ENCODE measurements around the gene TSPEAR.
"Not testable (repeated sequence)": the region's sequence is repeated elsewhere in the genome, so short reads cannot be mapped to it uniquely, and the experiment has no call there.

Gene TSPEAR

DNA sequence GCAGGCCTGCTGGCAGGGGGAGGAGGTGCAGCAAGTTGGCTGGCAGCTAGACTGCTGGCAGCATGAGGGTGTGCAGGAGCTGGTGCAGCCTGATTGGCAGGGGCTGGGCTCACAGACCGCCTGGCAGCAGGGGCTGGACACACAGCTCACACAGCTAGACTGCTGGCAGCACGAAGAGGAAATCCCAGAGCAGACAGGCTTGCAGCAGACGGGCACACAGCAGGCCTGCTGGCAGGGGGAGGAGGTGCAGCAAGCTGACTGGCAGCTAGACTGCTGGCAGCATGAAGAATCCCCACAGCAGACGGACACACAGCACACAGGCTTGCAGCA is 119.6 kb downstream of the TSPEAR start:
- not testable (repeated sequence) for H3K9me3 Mint-ChIP-seq; H3K27me3 Mint-ChIP-seq; H3K27ac Mint-ChIP-seq; H3K4me1 Mint-ChIP-seq (ENCODE audit: low read depth); H3K4me3 Mint-ChIP-seq; H3K36me3 Mint-ChIP-seq (ENCODE audit: low read depth)

- H3K9me3 Mint-ChIP-seq; H3K27ac Mint-ChIP-seq; H3K4me3 Mint-ChIP-seq; H3K4me1 Mint-ChIP-seq (ENCODE audit: low read depth); H3K36me3 Mint-ChIP-seq (ENCODE audit: low read depth): not testable (repeated sequence)
- peaks cover 13% of the 10 kb centered on the region for H3K27me3 Mint-ChIP-seq
Observed at GRCh38 chr21:44590897-44591800, 120.2 kb downstream of the TSPEAR start.

DNA sequence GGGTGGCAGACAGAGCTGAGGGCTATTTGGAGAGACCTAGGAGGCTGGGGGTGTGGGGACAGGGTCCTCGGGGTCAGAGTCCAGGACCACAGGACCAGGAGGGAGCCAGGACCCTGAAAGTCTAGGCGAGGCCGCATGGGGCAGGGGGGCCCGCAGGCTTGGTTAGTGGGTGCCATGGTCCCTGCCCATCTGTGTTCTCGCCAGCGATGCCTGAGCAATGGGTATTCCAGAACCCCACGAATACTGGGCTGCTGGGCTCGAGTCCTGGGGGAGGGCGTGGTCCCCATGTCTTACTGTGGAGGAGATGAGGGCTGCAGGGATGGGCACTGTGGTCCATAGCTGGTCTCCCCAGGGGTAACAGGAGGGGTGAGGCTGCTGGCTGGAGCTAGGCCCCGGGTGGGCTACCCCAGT is 121.1 kb downstream of the TSPEAR start:
- Mint-ChIP-seq H3K9me3 (no peaks in the 10 kb centered on the region), H3K36me3 (ENCODE audit: low read depth) (no peaks in the 10 kb centered on the region), H3K27me3 (peaks cover 20% of the 10 kb centered on the region), H3K27ac (no peak overlapping the region), H3K4me3 (no peak overlapping the region), H3K4me1 (ENCODE audit: low read depth) (no peaks in the 10 kb centered on the region)

- H3K27me3 Mint-ChIP-seq = peaks cover 23% of the 10 kb centered on the region
- no peaks in the 10 kb centered on the region for H3K4me1 Mint-ChIP-seq (ENCODE audit: low read depth)
- H3K36me3 Mint-ChIP-seq (ENCODE audit: low read depth) = no peaks in the 10 kb centered on the region
- no peaks in the 10 kb centered on the region for H3K9me3 Mint-ChIP-seq
- H3K27ac Mint-ChIP-seq = no peak overlapping the region
- no peak overlapping the region for H3K4me3 Mint-ChIP-seq
Observed at GRCh38 chr21:44589586-44590305, 121.6 kb downstream of the TSPEAR start.

GRCh38 chr21:44589094-44589493 is 122.3 kb downstream of the TSPEAR start:
- peaks cover 23% of the 10 kb centered on the region for H3K27me3 Mint-ChIP-seq
- H3K9me3 Mint-ChIP-seq = no peaks in the 10 kb centered on the region
- no peaks in the 10 kb centered on the region for H3K4me1 Mint-ChIP-seq (ENCODE audit: low read depth)
- H3K27ac Mint-ChIP-seq = no peak overlapping the region
- H3K4me3 Mint-ChIP-seq = no peak overlapping the region
- no peaks in the 10 kb centered on the region for H3K36me3 Mint-ChIP-seq (ENCODE audit: low read depth)

DNA sequence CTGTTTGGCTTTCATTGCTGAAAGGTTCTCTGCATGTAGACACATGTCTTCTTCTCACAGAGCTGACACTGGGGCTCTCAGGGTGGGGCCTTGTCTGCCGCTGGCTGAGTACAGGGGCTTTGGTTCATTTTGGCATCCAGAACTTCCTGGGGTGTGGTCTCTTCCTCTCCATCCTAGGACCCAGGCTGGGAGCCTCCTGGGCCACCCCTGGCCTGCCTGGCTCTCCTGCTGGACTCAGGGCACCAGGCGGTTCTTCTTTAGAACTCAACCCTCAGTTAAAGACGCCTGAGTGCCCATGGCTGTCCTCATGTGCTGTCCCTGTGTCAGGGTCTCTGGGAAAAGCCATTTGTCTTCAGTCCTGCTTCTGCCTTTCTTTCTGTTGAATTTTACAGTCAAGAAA is 125.5 kb downstream of the TSPEAR start:
- Mint-ChIP-seq H3K36me3 (ENCODE audit: low read depth) (peaks cover 8% of the 10 kb centered on the region), H3K4me3 (no peak overlapping the region), H3K27me3 (peaks cover 26% of the 10 kb centered on the region), H3K27ac (no peak overlapping the region), H3K9me3 (peaks cover 10% of the 10 kb centered on the region), H3K4me1 (ENCODE audit: low read depth) (peaks cover 2% of the 10 kb centered on the region)

DNA sequence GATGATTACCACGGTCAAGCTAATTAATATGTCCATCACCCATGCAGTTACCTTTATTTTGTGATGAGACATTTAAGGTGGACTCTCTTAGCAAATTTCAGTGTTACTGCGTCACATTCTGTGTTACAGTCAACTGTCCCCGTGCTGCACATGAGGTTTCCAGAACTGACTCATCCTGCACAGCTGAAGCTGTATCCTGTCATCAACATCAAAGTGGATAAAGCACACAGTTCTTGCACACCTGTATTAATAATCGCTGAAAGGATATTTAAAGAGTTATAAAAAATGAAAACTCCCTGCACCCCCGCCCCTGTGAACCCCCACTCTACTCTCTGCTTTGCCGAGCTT is 127.6 kb downstream of the TSPEAR start:
- Mint-ChIP-seq H3K36me3 (ENCODE audit: low read depth) (peaks cover 8% of the 10 kb centered on the region), H3K27ac (no peak overlapping the region), H3K4me1 (ENCODE audit: low read depth) (peaks cover 2% of the 10 kb centered on the region), H3K9me3 (peaks cover 11% of the 10 kb centered on the region), H3K27me3 (peaks cover 22% of the 10 kb centered on the region), H3K4me3 (no peak overlapping the region)

GRCh38 chr21:44583089-44583799 is 128.1 kb downstream of the TSPEAR start:
- Mint-ChIP-seq H3K9me3 (peaks cover 11% of the 10 kb centered on the region), H3K36me3 (ENCODE audit: low read depth) (peaks cover 8% of the 10 kb centered on the region), H3K27ac (no peak overlapping the region), H3K4me3 (no peak overlapping the region), H3K4me1 (ENCODE audit: low read depth) (peaks cover 2% of the 10 kb centered on the region), H3K27me3 (peaks cover 22% of the 10 kb centered on the region)

- Mint-ChIP-seq H3K27me3 (peaks cover 20% of the 10 kb centered on the region), H3K27ac (no peak overlapping the region), H3K9me3 (peaks cover 20% of the 10 kb centered on the region), H3K36me3 (ENCODE audit: low read depth) (peaks cover 12% of the 10 kb centered on the region), H3K4me1 (ENCODE audit: low read depth) (peaks cover 2% of the 10 kb centered on the region), H3K4me3 (no peak overlapping the region)
Observed at GRCh38 chr21:44582055-44582454, 129.3 kb downstream of the TSPEAR start.

GRCh38 chr21:44581158-44581557 is 130.2 kb downstream of the TSPEAR start:
- Mint-ChIP-seq H3K36me3 (ENCODE audit: low read depth) (peaks cover 12% of the 10 kb centered on the region), H3K27ac (no peak overlapping the region), H3K4me1 (ENCODE audit: low read depth) (peaks cover 2% of the 10 kb centered on the region), H3K4me3 (no peak overlapping the region), H3K27me3 (peaks cover 13% of the 10 kb centered on the region), H3K9me3 (peaks cover 20% of the 10 kb centered on the region)

- Mint-ChIP-seq H3K9me3 (peaks cover 20% of the 10 kb centered on the region), H3K36me3 (ENCODE audit: low read depth) (peaks cover 12% of the 10 kb centered on the region)
- H3K27me3 Mint-ChIP-seq; H3K27ac Mint-ChIP-seq; H3K4me3 Mint-ChIP-seq; H3K4me1 Mint-ChIP-seq (ENCODE audit: low read depth): not testable (repeated sequence)
Observed at GRCh38 chr21:44580231-44580821, 131.0 kb downstream of the TSPEAR start, which contains the start of gene KRTAP10-5. Gene KRTAP10-5 (minus strand): TSS chr21:44580604. CDS start chr21:44580578, 26 bp downstream.

GRCh38 chr21:44579833-44580144 is 131.6 kb downstream of the TSPEAR start:
- Mint-ChIP-seq H3K36me3 (ENCODE audit: low read depth) (peaks cover 12% of the 10 kb centered on the region), H3K27me3 (peaks cover 3% of the 10 kb centered on the region), H3K4me1 (ENCODE audit: low read depth) (peaks cover 2% of the 10 kb centered on the region), H3K27ac (no peak overlapping the region), H3K4me3 (no peak overlapping the region), H3K9me3 (peaks cover 20% of the 10 kb centered on the region)

DNA sequence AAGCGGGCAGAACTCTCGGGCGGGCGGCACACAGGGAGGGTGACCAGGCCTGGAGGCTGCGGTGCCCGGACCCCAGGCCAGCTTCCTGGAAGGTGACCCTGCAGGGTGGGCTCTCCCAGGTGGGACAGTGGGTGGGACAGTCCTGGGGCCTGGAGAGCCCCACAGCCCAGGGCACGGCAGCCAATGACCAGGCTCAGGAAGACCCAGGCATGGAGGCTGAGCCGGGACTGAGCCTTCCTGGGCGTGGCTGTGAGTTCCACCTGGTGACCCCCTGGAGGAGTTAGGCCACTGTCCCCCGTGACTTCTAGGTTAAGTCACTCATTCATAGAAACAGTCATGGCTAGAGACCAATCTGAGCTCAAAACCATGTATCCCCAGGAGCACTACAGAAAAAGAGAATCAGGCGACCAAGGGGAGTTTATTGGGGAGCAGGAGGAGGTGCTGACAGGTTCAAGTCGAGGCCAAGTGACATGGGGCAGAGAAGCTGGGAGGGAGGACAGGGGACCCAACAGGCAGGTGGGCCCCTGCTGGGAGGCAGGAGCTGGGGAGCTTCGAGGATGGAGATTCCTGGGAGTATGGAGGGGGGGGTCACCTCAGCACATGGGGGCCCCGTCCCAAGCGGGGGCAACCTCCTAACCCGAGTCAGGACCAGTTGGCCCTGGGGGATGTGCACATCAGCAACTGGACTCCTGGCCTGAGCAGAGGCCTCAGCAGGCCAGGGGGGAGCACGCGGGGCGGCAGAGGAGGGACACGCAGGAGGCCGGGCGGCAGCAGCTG is 132.1 kb downstream of the TSPEAR start:
- Mint-ChIP-seq H3K36me3 (ENCODE audit: low read depth) (peaks cover 12% of the 10 kb centered on the region), H3K27me3 (peaks cover 3% of the 10 kb centered on the region), H3K4me1 (ENCODE audit: low read depth) (peaks cover 2% of the 10 kb centered on the region), H3K9me3 (peaks cover 20% of the 10 kb centered on the region), H3K4me3 (no peak overlapping the region), H3K27ac (no peak overlapping the region)

GRCh38 chr21:44578371-44579055 is 132.9 kb downstream of the TSPEAR start:
- Mint-ChIP-seq H3K9me3 (peaks cover 20% of the 10 kb centered on the region), H3K4me1 (ENCODE audit: low read depth) (peaks cover 2% of the 10 kb centered on the region), H3K4me3 (no peak overlapping the region), H3K27me3 (peaks cover 3% of the 10 kb centered on the region), H3K27ac (no peak overlapping the region), H3K36me3 (ENCODE audit: low read depth) (peaks cover 12% of the 10 kb centered on the region)

Data from stimulated activated naive CD8-positive, alpha-beta T cell treated with anti-CD3 and anti-CD28 coated beads, Interleukin-15, Interleukin-2, amounts not matched to agents 100 ng/mL and 50 ng/mL, for 24 hours (primary cell).